ENCODE measurements around the gene KRT36. TPM values are rescaled to one million over a fixed set of nuclear protein-coding genes. Genes with fewer than 3 reads are reported as not detected.

The KRT36 gene
- total RNA-seq, 4 donors from 2014 or later, result not detected

DNA sequence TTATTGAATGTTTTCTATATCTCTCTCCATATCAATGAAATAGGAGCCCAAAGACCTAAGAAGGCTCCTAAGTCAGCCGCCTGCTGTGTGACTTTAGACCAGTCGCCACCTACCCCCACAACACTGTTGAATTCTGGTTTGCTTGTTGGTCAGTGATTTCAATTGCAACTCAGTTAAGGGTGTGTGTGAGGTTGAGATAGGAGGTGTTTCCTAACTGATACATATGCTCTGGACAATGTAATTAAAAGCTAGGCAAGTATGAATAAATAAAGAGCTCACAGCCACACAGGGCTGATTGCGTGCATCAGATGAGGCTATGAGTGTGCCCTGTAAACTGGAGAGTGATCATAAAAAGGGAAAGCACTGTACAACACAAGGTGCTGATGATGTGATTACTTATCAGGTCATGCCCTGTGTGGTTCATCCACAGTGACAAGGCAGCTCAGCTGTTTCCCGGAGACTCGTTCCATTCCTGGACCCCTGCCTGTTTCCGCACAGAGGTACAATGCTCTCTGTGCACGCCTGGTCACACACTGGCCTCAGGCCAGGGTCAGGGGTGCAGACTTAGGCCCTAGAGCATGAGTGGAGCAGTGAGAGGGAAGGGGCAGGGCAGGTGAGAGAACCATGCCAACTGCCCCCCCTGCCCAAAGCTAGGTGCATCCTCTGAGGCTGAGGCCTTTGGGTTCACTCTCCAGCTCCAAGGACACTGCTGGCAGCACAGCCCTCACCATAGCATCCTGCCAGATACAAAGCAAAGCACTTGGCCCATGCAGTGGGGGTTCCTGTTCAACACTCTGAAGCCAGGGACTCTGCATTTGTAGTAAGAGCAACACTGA lies 5.5 kb downstream of the KRT36 start:
- TF ChIP-seq, protein P1, sequence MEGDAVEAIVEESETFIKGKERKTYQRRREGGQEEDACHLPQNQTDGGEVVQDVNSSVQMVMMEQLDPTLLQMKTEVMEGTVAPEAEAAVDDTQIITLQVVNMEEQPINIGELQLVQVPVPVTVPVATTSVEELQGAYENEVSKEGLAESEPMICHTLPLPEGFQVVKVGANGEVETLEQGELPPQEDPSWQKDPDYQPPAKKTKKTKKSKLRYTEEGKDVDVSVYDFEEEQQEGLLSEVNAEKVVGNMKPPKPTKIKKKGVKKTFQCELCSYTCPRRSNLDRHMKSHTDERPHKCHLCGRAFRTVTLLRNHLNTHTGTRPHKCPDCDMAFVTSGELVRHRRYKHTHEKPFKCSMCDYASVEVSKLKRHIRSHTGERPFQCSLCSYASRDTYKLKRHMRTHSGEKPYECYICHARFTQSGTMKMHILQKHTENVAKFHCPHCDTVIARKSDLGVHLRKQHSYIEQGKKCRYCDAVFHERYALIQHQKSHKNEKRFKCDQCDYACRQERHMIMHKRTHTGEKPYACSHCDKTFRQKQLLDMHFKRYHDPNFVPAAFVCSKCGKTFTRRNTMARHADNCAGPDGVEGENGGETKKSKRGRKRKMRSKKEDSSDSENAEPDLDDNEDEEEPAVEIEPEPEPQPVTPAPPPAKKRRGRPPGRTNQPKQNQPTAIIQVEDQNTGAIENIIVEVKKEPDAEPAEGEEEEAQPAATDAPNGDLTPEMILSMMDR (IDR thresholded peaks at IDR 0.05), result no peak
- DNase-seq (ENCODE audit: low spot score), result no peak

DNA sequence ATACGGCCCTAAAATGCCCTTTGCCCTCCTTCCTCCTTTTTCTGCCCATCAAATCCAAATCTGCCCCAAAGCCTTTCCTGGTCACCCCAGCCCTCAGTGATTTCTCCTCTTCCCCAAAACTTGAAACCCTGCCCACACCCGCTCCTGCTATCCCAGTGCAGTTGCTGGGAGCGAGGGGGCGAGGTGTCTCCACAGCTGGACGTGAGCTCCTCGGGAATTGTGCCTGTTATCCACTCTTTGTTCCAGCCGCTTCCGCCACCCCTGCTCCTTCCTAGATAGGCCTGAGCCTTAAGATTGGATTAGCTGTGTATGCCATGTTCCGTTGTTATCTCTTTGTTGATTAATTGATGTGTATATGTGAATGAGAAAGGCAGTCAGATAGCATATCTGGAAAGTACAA lies 6.2 kb downstream of the KRT36 start:
- TF ChIP-seq, protein P1 (IDR thresholded peaks at IDR 0.05), result no peak
- DNase-seq (ENCODE audit: low spot score) (no peak), ATAC-seq (ENCODE audit: low FRiP score) (no peak)

More for the DNA sequence above, 5.5 kb downstream of the KRT36 start:
- ATAC-seq (ENCODE audit: low FRiP score), result no peak

DNA sequence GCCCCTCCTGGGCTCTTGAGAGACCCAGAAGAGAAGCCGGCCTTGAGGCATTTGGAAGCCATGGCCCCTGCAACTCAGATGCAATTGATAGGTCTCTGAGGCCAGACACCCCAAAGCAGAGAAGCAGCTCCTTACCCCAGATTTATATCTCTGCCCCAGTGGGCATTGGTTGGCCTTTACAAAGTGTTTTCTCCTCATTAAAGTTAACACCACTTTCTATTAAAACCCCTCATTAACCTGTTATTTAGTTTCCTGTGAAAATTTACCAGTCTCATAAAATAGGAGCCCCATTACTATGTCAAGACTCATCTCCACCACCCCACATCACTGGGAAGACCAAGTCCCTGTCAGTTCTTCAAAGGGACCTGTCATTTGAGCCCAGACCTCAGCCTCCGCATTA lies 8.7 kb downstream of the KRT36 start, which contains the start of gene KRT35:
Gene KRT35, minus strand, starts transcription at position 116 of the 400 bp plus-strand sequence. Its CDS starts 54 bp downstream, at position 62.
- ATAC-seq (ENCODE audit: low FRiP score) (no peak), DNase-seq (ENCODE audit: low spot score) (no peak)
- TF ChIP-seq, protein P1 (IDR thresholded peaks at IDR 0.05), result no peak

DNA sequence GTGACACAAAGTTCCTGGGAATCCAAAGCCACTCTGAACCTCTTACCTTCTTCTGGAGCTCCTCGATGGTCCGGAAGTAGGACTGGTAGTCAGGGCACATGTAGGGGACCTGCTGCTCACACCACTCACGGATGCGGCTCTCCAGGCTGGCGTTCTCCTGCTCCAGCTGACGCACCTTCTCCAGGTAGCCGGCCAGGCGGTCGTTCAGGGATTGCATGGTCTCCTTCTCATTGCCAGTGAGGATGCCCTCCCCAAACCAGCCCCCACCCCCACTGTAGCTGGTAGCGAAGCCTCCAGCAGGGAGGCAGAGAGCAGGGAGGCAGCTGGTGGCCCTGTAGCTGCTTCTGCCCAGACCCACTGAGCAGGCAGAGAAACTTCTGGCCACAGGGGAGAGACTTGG lies 9.1 kb downstream of the KRT36 start:
- ATAC-seq (ENCODE audit: low FRiP score) (no peak), DNase-seq (ENCODE audit: low spot score) (no peak)
- TF ChIP-seq, protein P1 (IDR thresholded peaks at IDR 0.05), result no peak

DNA sequence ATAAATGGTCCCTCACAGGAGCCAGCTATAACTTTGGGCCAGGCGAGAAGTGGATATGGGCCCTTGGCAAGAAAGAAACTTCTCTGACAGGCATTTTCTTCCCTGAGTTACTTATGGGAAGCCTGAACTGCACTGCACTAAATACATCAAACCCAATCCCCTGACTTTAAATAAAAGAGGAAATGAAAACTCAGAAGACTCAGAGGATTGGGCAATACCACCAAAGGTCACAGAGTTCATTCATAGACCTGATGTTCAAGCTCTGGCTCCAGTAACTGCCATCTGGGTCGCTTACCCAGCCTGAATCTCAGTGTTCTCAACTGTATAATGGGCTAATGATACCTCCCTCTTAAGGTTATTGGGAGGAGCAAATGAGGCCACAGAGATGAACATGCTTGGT lies 9.6 kb downstream of the KRT36 start:
- DNase-seq (ENCODE audit: low spot score) (no peak), ATAC-seq (ENCODE audit: low FRiP score) (no peak)

DNA sequence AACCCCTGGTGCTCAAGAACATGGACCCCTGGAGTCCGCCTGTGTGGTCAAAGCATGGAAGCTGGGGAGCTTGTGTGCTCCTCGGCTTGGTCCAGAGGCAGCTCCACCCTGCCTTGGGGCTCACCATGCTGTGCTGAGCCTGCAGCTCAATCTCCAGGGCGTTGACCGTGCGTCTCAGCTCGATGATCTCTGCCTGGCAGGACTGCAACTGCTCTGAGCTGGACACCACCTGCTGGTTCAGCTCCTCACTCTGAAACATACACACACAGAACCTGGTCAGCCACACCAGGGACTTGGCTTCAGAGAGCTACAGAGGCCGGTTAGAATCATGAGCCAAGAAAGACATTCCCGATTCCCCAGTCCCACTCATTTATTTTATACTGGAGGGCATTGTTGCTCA lies 11.5 kb downstream of the KRT36 start:
- ATAC-seq (ENCODE audit: low FRiP score), result no peak
- TF ChIP-seq, protein P1 (IDR thresholded peaks at IDR 0.05), result no peak
- no peak for DNase-seq (ENCODE audit: low spot score)

More for the DNA sequence above, 9.6 kb downstream of the KRT36 start:
- TF ChIP-seq, protein P1 (IDR thresholded peaks at IDR 0.05), result no peak

Data from omental fat pad (tissue), 4 donors.